Measurements from ENCODE around the gene ABCA7. TPM values are rescaled to one million over a fixed set of nuclear protein-coding genes. Genes with fewer than 3 reads are reported as not detected.
A peak's percentile ranks its signal among the peaks of the same experiment; 100 is the strongest.

The ABCA7 gene
- total and polyA plus RNA-seq, 2 of the 13 experiments (the other 11 are each of a cell fraction or from before 2014, with no cell fraction given) = 4.4 to 32.4 TPM

DNA sequence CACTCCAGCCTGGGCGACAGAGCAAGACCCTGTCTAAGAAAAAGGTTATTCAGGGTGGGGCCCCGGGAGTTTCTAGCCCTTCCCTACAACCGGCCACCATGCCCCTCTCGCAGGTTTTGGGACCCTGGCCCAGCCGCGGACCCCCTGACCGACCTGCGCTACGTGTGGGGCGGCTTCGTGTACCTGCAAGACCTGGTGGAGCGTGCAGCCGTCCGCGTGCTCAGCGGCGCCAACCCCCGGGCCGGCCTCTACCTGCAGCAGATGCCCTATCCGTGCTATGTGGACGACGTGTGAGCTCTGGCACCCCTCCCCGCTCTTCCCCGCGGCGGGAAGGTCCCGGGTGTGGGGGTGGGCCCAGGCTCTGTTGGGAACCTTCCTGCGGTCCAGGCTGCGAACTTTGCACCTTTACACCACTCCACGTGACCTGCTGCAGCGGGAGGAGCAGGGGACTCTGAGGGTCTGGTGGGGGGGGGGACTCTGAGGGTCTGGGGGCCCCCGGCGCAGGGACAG is 6.3 kb downstream of the ABCA7 start (continued):
- TF ChIP-seq ZBTB4 (CRISPR knock-in tag; IDR thresholded peaks at IDR 0.05; ENCODE audit: borderline replicate concordance) (peak; percentile 82; the same call in 1 of the 2 replicates), ATF2 (CRISPR knock-in tag; IDR thresholded peaks at IDR 0.05) (0 out of 2 replicates have a peak, but pooled peaks have one; percentile 23), PHF20 (CRISPR knock-in tag; IDR thresholded peaks at IDR 0.05) (no peak), YEATS4 (CRISPR knock-in tag; IDR thresholded peaks at IDR 0.05; ENCODE audit: borderline replicate concordance) (peak; percentile 46; the same call in 1 of the 2 replicates), CHCHD3 (CRISPR knock-in tag; IDR thresholded peaks at IDR 0.05) (no peak), ZNF264 (CRISPR knock-in tag; IDR thresholded peaks at IDR 0.05) (0 out of 2 replicates have a peak, but pooled peaks have one; percentile 41), KDM5B (CRISPR knock-in tag; IDR thresholded peaks at IDR 0.05; ENCODE audit: borderline replicate concordance) (0 out of 2 replicates have a peak, but pooled peaks have one; percentile 58), KDM4B (CRISPR knock-in tag; IDR thresholded peaks at IDR 0.05) (no peak), NR2C2 (CRISPR knock-in tag; IDR thresholded peaks at IDR 0.05; ENCODE audit: borderline replicate concordance) (no peak), ZNF234 (CRISPR knock-in tag; conservative IDR thresholded peaks at IDR 0.05) (no peak), MAFF (IDR thresholded peaks at IDR 0.05; ENCODE audit: low read depth, low read length) (no peak), CAMTA2 (CRISPR knock-in tag; IDR thresholded peaks at IDR 0.05; ENCODE audit: borderline replicate concordance) (no peak)
- TF ChIP-seq, protein P1, sequence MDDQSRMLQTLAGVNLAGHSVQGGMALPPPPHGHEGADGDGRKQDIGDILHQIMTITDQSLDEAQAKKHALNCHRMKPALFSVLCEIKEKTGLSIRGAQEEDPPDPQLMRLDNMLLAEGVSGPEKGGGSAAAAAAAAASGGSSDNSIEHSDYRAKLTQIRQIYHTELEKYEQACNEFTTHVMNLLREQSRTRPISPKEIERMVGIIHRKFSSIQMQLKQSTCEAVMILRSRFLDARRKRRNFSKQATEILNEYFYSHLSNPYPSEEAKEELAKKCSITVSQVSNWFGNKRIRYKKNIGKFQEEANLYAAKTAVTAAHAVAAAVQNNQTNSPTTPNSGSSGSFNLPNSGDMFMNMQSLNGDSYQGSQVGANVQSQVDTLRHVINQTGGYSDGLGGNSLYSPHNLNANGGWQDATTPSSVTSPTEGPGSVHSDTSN (CRISPR knock-in tag; IDR thresholded peaks at IDR 0.05; ENCODE audit: borderline replicate concordance) = peak; percentile 40; the same call in 1 of the 2 replicates
- TF ChIP-seq, protein P2, sequence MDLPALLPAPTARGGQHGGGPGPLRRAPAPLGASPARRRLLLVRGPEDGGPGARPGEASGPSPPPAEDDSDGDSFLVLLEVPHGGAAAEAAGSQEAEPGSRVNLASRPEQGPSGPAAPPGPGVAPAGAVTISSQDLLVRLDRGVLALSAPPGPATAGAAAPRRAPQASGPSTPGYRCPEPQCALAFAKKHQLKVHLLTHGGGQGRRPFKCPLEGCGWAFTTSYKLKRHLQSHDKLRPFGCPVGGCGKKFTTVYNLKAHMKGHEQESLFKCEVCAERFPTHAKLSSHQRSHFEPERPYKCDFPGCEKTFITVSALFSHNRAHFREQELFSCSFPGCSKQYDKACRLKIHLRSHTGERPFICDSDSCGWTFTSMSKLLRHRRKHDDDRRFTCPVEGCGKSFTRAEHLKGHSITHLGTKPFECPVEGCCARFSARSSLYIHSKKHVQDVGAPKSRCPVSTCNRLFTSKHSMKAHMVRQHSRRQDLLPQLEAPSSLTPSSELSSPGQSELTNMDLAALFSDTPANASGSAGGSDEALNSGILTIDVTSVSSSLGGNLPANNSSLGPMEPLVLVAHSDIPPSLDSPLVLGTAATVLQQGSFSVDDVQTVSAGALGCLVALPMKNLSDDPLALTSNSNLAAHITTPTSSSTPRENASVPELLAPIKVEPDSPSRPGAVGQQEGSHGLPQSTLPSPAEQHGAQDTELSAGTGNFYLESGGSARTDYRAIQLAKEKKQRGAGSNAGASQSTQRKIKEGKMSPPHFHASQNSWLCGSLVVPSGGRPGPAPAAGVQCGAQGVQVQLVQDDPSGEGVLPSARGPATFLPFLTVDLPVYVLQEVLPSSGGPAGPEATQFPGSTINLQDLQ (CRISPR knock-in tag; IDR thresholded peaks at IDR 0.05) = no peak
- TF ChIP-seq, protein P3, sequence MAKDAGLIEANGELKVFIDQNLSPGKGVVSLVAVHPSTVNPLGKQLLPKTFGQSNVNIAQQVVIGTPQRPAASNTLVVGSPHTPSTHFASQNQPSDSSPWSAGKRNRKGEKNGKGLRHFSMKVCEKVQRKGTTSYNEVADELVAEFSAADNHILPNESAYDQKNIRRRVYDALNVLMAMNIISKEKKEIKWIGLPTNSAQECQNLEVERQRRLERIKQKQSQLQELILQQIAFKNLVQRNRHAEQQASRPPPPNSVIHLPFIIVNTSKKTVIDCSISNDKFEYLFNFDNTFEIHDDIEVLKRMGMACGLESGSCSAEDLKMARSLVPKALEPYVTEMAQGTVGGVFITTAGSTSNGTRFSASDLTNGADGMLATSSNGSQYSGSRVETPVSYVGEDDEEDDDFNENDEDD (CRISPR knock-in tag; IDR thresholded peaks at IDR 0.05; ENCODE audit: borderline replicate concordance) = peak; percentile 95
- TF ChIP-seq, protein P4, sequence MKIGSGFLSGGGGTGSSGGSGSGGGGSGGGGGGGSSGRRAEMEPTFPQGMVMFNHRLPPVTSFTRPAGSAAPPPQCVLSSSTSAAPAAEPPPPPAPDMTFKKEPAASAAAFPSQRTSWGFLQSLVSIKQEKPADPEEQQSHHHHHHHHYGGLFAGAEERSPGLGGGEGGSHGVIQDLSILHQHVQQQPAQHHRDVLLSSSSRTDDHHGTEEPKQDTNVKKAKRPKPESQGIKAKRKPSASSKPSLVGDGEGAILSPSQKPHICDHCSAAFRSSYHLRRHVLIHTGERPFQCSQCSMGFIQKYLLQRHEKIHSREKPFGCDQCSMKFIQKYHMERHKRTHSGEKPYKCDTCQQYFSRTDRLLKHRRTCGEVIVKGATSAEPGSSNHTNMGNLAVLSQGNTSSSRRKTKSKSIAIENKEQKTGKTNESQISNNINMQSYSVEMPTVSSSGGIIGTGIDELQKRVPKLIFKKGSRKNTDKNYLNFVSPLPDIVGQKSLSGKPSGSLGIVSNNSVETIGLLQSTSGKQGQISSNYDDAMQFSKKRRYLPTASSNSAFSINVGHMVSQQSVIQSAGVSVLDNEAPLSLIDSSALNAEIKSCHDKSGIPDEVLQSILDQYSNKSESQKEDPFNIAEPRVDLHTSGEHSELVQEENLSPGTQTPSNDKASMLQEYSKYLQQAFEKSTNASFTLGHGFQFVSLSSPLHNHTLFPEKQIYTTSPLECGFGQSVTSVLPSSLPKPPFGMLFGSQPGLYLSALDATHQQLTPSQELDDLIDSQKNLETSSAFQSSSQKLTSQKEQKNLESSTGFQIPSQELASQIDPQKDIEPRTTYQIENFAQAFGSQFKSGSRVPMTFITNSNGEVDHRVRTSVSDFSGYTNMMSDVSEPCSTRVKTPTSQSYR (CRISPR knock-in tag; IDR thresholded peaks at IDR 0.05; ENCODE audit: borderline replicate concordance) = peak; percentile 83

Data from HepG2 (cell line).